Measurements from ENCODE around the gene ATP8A1.

GRCh38 chr4:42607011-42607726 lies 49.7 kb downstream of the ATP8A1 start:
- no peak for TF ChIP-seq POLR2AphosphoS5 (IDR thresholded peaks at IDR 0.05)
- TF ChIP-seq CTCF (IDR thresholded peaks at IDR 0.05; ENCODE audit: poor library complexity, severe bottlenecking): no peak
- no peak for TF ChIP-seq RAD21 (conservative IDR thresholded peaks at IDR 0.05)
- TF ChIP-seq EZH2 (IDR thresholded peaks at IDR 0.05; ENCODE audit: borderline replicate concordance, insufficient read depth, low read length, poor library complexity, severe bottlenecking): no peak
- no peak for TF ChIP-seq EP300 (conservative IDR thresholded peaks at IDR 0.05; ENCODE audit: poor library complexity, severe bottlenecking)
- TF ChIP-seq SMC3 (conservative IDR thresholded peaks at IDR 0.05; ENCODE audit: poor library complexity): no peak
- no peak for TF ChIP-seq TAF1 (IDR thresholded peaks at IDR 0.05; ENCODE audit: low read depth)
- TF ChIP-seq REST (IDR thresholded peaks at IDR 0.05; ENCODE audit: borderline replicate concordance): no peak
